Effector memory CD8-positive, alpha-beta T cell (primary cell): ENCODE data around the gene PLEKHM1.
A peak's percentile ranks its signal among the peaks of the same experiment; 100 is the strongest.
"Not testable (repeated sequence)": the region's sequence is repeated elsewhere in the genome, so short reads cannot be mapped to it uniquely, and the experiment has no call there.

Source experiments
- ATAC-seq: fragments of 150-1000 bp; cut with Tn5 transposase; replicated peaks from 2 replicates; pipeline ENCODE4 v1.10.0; 2021; ENCODE audit warnings: mild to moderate bottlenecking, moderate library complexity
- DNase-seq, 3 experiments: peaks; one replicate each; pipeline ENCODE4 v3.0.0; 2021
- H3K27ac Mint-ChIP-seq, 2 donors: one replicate each; pipeline ENCODE4 v1.8.0; 2022; ENCODE audit warnings: mild to moderate bottlenecking in 2 of 2, mixed read lengths in 2 of 2, moderate library complexity in 2 of 2
- H3K27me3 Mint-ChIP-seq, 2 donors: one replicate each; pipeline ENCODE4 v1.8.0; 2022; ENCODE audit warnings: mixed read lengths in 2 of 2
- H3K36me3 Mint-ChIP-seq: one replicate; pipeline ENCODE4 v1.8.0; 2022; ENCODE audit warnings: mild to moderate bottlenecking, moderate library complexity, mixed read lengths; ENCODE audit not compliant: insufficient read depth
- H3K4me1 Mint-ChIP-seq, 2 donors: one replicate each; pipeline ENCODE4 v1.8.0; 2022; ENCODE audit warnings: low read depth in 2 of 2, mixed read lengths in 2 of 2
- H3K4me3 Mint-ChIP-seq, 2 donors: one replicate each; pipeline ENCODE4 v1.8.0; 2022; ENCODE audit warnings: mild to moderate bottlenecking in 2 of 2, mixed read lengths in 2 of 2, moderate library complexity in 2 of 2
- H3K9me3 Mint-ChIP-seq, 2 donors: one replicate each; pipeline ENCODE4 v1.8.0; 2022; ENCODE audit warnings: mixed read lengths in 2 of 2

PLEKHM1 gene

GRCh38 chr17:45443371-45444260, 46.9 kb downstream of the PLEKHM1 start:
- ATAC-seq, H3K27me3 Mint-ChIP-seq, H3K9me3 Mint-ChIP-seq, H3K4me3 Mint-ChIP-seq, DNase-seq, H3K27ac Mint-ChIP-seq: not testable (repeated sequence)
- Mint-ChIP-seq H3K36me3 (peaks cover 30% of the 10 kb centered on the region), H3K4me1 (peaks cover 6 to 11% of the 10 kb centered on the region in 2 donors)

GRCh38 chr17:45441526-45442310, 48.8 kb downstream of the PLEKHM1 start:
- Mint-ChIP-seq H3K4me1 (peaks cover 6 to 11% of the 10 kb centered on the region in 2 donors), H3K36me3 (peaks cover 28% of the 10 kb centered on the region), H3K9me3 (no peaks in the 10 kb centered on the region), H3K27ac (peak overlapping the region; percentile 76 to 82), H3K4me3 (no peak overlapping the region), H3K27me3 (no peaks in the 10 kb centered on the region)
- DNase-seq (no peak), ATAC-seq (no peak)

GRCh38 chr17:45440839-45441515, 49.5 kb downstream of the PLEKHM1 start:
- H3K4me3 Mint-ChIP-seq, H3K9me3 Mint-ChIP-seq, ATAC-seq, H3K4me1 Mint-ChIP-seq, DNase-seq, H3K27me3 Mint-ChIP-seq: not testable (repeated sequence)
- Mint-ChIP-seq H3K27ac (peak overlapping the region; percentile 76 to 82), H3K36me3 (peaks cover 31% of the 10 kb centered on the region)

- peak overlapping the region in 1 of 2 donors; percentile 82 for H3K27ac Mint-ChIP-seq
- peaks cover 0 to 7% of the 10 kb centered on the region in 2 donors for H3K4me1 Mint-ChIP-seq
- DNase-seq (no peak), ATAC-seq (no peak)
- no peak overlapping the region for H3K4me3 Mint-ChIP-seq
- no peaks in the 10 kb centered on the region for H3K27me3 Mint-ChIP-seq
- no peaks in the 10 kb centered on the region for H3K9me3 Mint-ChIP-seq
- H3K36me3 Mint-ChIP-seq: peaks cover 27% of the 10 kb centered on the region
Observed at GRCh38 chr17:45440161-45440778, 50.3 kb downstream of the PLEKHM1 start.

GRCh38 chr17:45438931-45439610, 51.5 kb downstream of the PLEKHM1 start:
- Mint-ChIP-seq H3K36me3 (peaks cover 22% of the 10 kb centered on the region), H3K4me3 (no peak overlapping the region), H3K4me1 (peaks cover 0 to 2% of the 10 kb centered on the region in 2 donors), H3K27ac (no peak overlapping the region), H3K9me3 (no peaks in the 10 kb centered on the region), H3K27me3 (no peaks in the 10 kb centered on the region)
- DNase-seq: no peak
- ATAC-seq: no peak

- no peak for ATAC-seq
- H3K4me1 Mint-ChIP-seq: peaks cover 0 to 5% of the 10 kb centered on the region in 2 donors
- no peaks in the 10 kb centered on the region for H3K9me3 Mint-ChIP-seq
- peaks cover 22% of the 10 kb centered on the region for H3K36me3 Mint-ChIP-seq
- DNase-seq: no peak
- no peak overlapping the region for H3K27ac Mint-ChIP-seq
- H3K4me3 Mint-ChIP-seq: no peak overlapping the region
- no peaks in the 10 kb centered on the region for H3K27me3 Mint-ChIP-seq
Observed at GRCh38 chr17:45437465-45438283, 52.8 kb downstream of the PLEKHM1 start.

- no peaks in the 10 kb centered on the region for H3K27me3 Mint-ChIP-seq
Observed at GRCh38 chr17:45436625-45437464, 53.7 kb downstream of the PLEKHM1 start.

GRCh38 chr17:45436161-45436560, 54.4 kb downstream of the PLEKHM1 start:
- Mint-ChIP-seq H3K36me3 (peaks cover 20% of the 10 kb centered on the region), H3K9me3 (no peaks in the 10 kb centered on the region), H3K27ac (peak overlapping the region in 1 of 2 donors; percentile 26), H3K4me1 (peaks cover 2 to 9% of the 10 kb centered on the region in 2 donors), H3K27me3 (no peaks in the 10 kb centered on the region), H3K4me3 (no peak overlapping the region)
- DNase-seq: no peak
- ATAC-seq: no peak

More at GRCh38 chr17:45436625-45437464, 53.7 kb downstream of the PLEKHM1 start:
- Mint-ChIP-seq H3K9me3 (no peaks in the 10 kb centered on the region), H3K4me3 (no peak overlapping the region), H3K4me1 (peaks cover 0 to 8% of the 10 kb centered on the region in 2 donors), H3K27ac (peak overlapping the region in 1 of 2 donors; percentile 26), H3K36me3 (peaks cover 19% of the 10 kb centered on the region)
- no peak for DNase-seq
- ATAC-seq: no peak

- peaks cover 9 to 14% of the 10 kb centered on the region in 2 donors for H3K4me1 Mint-ChIP-seq
- H3K9me3 Mint-ChIP-seq: no peaks in the 10 kb centered on the region
- no peak overlapping the region for H3K4me3 Mint-ChIP-seq
- ATAC-seq: no peak
- H3K36me3 Mint-ChIP-seq: peaks cover 23% of the 10 kb centered on the region
- no peaks in the 10 kb centered on the region for H3K27me3 Mint-ChIP-seq
- no peak for DNase-seq
- H3K27ac Mint-ChIP-seq: peak overlapping the region; percentile 38 to 41
Observed at GRCh38 chr17:45435481-45435880, 55.0 kb downstream of the PLEKHM1 start.

- Mint-ChIP-seq H3K4me1 (peaks cover 14 to 21% of the 10 kb centered on the region in 2 donors), H3K36me3 (peaks cover 17% of the 10 kb centered on the region), H3K27ac (peak overlapping the region in 1 of 2 donors; percentile 69), H3K27me3 (no peaks in the 10 kb centered on the region), H3K4me3 (peak overlapping the region; percentile 84 to 92), H3K9me3 (no peaks in the 10 kb centered on the region)
- ATAC-seq (no peak), DNase-seq (no peak)
Observed at GRCh38 chr17:45433159-45433535, 57.4 kb downstream of the PLEKHM1 start.

GRCh38 chr17:45432405-45433158, 57.9 kb downstream of the PLEKHM1 start, which contains the start of gene ARHGAP27:
TSS of gene ARHGAP27 (minus strand) at chr17:45432870. CDS start at chr17:45430279, 2,591 bp downstream.
- H3K9me3 Mint-ChIP-seq: no peaks in the 10 kb centered on the region
- H3K27me3 Mint-ChIP-seq: no peaks in the 10 kb centered on the region
- H3K27ac Mint-ChIP-seq: peak within 1 kb of the TSS in 1 of 2 donors; percentile 87
- peak within 1 kb of the TSS; percentile 84 to 92 for H3K4me3 Mint-ChIP-seq
- H3K4me1 Mint-ChIP-seq: peaks cover 19 to 24% of the 10 kb centered on the region in 2 donors
- H3K36me3 Mint-ChIP-seq: peaks cover 14% of the 10 kb centered on the region
- ATAC-seq (peak; percentile 29), DNase-seq (no peak)
